Measurements from ENCODE around the gene UBASH3A.

DNA sequence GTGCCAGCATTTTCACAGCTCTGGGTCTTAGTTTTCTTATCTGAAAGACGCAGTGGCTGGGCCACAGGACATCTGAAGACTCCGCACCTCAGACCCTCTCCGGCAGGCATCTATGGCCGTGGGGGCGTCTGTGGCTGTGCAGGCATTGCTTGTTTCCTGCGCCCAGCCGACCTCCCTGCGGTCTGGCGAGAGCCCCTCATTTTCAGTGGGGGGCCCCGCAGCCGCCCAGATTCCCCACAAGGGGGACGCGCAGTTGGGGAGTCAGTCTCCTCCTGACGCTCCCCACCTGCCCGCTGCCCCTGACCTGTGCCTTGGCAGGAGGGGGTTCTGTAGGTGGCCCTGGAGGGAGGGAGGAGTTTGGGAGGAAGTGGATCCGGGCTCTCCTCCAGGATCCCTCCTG, 33.9 kb upstream of the UBASH3A start:
- TF ChIP-seq POLR2A (IDR thresholded peaks at IDR 0.05), result no peak
- TF ChIP-seq, protein P1, sequence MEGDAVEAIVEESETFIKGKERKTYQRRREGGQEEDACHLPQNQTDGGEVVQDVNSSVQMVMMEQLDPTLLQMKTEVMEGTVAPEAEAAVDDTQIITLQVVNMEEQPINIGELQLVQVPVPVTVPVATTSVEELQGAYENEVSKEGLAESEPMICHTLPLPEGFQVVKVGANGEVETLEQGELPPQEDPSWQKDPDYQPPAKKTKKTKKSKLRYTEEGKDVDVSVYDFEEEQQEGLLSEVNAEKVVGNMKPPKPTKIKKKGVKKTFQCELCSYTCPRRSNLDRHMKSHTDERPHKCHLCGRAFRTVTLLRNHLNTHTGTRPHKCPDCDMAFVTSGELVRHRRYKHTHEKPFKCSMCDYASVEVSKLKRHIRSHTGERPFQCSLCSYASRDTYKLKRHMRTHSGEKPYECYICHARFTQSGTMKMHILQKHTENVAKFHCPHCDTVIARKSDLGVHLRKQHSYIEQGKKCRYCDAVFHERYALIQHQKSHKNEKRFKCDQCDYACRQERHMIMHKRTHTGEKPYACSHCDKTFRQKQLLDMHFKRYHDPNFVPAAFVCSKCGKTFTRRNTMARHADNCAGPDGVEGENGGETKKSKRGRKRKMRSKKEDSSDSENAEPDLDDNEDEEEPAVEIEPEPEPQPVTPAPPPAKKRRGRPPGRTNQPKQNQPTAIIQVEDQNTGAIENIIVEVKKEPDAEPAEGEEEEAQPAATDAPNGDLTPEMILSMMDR (IDR thresholded peaks at IDR 0.05), result no peak
